CD4-positive, alpha-beta T cell treated with Interleukin-1 beta for 1 hour (primary cell): ENCODE results near the gene ERVFRD-1.
"Not testable (repeated sequence)": the region's sequence is repeated elsewhere in the genome, so short reads cannot be mapped to it uniquely, and the experiment has no call there.

ENCODE experiments used
- DNase-seq, 2 donors: peaks; one replicate each; pipeline ENCODE4 v3.0.0-alpha.2; 2020 to 2022

ERVFRD-1 gene

DNA sequence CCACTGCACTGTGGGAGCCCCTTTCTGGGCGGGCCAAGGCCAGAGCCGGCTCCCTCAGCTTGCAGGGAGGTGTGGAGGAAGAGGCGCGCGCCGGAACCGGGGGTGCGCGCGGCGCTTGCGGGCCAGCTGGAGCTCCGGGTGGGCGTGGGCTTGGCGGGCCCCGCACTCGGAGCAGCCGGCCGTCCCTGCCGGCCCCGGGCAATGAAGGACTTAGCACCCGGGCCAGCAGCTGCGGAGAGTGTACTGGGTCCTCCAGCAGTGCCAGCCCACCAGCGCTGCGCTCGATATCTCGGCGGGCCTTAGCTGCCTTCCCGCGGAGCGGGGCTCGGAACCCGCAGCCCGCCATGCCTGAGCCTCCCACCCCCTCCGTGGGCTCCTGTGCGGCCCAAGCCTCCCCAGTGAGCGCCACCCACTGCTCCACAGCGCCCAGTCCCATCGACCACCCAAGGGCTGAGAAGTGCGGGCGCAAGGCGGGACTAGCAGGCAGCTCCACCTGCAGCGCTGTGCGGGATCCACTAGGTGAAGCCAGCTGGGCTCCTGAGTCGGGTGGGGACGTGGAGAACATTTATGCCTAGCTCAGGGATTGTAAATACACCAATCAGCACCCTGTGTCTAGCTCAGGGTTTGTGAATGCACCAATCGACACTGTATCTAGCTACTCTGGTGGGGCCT, 24.2 kb downstream of the ERVFRD-1 start:
- not testable (repeated sequence) for DNase-seq

DNA sequence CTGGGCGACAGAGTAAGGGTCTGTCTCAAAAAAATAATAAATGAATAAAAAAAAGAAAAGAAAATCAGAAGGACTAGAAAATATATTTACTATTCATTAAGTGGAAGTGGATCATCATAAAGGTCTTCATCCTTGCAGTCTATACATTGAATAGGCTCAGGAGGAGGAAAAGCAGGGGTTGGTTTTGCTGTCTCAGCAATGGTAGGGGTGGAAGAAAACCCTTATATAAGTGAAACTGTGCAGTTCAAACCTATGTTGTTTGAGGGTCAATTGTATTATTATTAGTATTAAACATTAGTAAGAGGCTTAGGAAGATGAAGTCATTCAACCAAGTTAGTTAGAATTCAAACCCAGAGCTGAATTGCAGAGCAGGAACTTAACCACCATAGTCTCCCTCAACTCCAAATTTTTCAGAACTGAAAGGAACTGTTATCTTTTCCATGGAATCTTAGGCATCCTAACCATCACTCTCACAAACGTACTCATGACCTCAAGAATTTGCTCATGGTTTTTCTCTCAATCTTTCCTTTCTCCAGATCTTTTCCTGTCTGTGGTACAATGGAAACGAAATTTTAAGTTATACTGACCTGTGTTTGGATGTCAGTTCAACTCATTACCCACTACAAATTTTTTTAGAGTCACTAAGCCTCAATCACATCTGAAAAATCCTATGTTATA, 25.6 kb downstream of the ERVFRD-1 start:
- DNase-seq = no peak

DNA sequence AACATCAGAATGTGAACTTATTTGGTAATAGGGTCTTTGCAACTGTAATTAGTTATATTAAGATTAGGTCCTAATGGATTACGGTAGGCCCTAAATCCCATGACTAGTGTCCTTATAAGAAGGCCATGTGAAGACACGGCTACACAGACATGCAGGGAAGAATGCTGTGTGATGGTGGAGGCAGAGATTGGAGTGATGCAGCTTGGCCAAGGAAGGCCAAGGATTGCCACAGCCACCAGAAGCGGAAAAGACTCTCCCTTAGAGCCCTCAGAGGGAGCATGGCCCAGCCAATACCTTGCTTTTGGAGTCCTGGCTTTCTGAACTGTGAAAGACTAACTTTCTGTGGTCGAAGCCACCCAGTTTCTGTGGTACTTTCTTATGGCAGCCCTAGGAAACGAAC, 27.6 kb downstream of the ERVFRD-1 start:
- no peak for DNase-seq

DNA sequence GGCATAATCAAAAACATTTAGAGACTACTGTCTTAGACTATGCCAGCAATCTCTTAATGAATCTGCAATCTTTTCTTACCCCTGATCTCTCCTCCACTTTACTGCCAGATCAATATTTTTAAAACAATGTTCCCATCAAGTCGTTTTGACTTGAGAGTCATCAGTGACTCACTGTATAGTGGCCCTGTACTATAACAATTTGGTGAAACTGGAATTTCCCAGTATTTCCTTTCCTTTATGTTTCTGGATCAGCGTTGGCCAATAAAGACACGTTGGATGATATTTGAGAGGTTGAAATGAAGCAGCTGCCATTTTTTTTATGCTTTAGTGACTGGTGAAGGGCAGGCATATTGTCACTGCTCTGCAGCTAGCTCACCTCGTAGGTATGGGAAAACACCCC, 28.0 kb downstream of the ERVFRD-1 start:
- DNase-seq = no peak

DNA sequence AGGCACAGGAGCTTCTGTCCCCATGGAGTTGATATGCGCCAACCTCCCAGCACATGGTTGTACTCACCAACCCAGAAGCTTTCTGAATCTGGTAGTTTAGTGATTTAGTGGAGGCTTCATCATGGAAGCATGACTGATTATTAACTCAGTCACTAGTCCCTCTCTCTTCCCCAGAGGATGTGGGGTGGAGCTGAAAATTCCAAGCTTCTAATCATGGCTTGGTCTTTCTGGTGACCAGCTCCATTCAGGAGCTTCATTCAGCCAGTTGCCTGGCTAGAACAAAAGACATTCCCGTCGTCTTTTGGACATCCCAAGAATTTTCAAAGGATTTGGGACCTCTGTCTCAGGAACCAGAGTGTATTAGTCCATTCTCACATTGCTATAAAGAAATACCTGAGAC, 31.2 kb downstream of the ERVFRD-1 start:
- no peak for DNase-seq

DNA sequence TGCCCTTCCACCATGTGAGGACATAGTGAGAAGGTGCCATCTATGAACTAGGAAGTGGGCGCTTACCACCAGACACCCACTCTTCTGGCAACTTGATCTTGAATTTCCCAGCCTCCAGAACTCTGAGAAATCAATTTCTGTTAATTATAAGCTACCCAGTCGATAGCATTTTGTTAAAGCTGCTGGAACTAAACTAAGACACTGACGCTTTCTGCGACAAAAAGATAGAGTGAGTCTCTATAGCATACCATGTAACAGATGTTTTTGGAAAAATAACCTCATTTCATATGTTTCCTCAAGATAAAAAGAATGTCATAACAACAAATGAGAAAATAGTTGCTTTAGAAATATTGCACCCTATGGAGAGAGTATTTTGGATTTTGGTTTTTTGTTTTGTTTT, 33.3 kb downstream of the ERVFRD-1 start:
- no peak for DNase-seq

DNA sequence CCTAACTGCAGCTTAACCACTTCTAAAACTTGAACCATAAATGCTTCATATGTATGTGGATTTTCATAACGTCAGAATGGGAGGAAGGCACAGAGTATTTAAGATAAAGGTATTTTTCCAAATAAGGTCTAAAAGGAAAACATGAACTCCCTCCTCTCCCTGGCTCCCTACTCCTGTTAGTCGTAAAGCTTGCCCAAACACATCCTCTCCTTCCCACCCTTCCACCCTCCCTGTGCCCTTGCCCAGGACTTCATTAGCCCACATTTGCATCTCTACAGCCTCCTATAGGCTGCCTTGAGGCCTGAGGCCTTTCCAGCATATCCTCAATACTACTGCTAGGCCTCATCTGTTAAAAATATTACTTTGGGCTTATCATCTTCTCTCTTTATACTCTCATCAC, 35.0 kb downstream of the ERVFRD-1 start:
- no peak for DNase-seq

DNA sequence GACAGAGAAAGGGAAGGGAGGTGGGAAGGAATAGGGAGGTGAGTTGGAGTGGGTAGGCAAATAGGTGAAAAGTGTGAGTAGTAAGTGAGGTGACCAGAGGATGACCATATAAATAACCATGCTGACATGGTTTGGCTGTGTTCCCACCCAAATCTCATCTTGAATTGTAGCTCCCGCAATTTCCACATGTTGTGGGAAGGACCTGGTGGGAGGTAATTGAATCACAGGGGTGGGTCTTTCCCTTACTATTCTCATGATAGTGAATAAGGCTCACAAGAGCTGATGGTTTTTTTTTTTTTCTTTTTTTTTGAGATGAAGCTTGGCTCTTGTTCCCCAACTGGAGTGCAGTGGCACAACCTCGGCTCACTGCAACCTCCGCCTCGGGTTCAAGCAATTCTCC, 39.4 kb downstream of the ERVFRD-1 start:
- no peak for DNase-seq

DNA sequence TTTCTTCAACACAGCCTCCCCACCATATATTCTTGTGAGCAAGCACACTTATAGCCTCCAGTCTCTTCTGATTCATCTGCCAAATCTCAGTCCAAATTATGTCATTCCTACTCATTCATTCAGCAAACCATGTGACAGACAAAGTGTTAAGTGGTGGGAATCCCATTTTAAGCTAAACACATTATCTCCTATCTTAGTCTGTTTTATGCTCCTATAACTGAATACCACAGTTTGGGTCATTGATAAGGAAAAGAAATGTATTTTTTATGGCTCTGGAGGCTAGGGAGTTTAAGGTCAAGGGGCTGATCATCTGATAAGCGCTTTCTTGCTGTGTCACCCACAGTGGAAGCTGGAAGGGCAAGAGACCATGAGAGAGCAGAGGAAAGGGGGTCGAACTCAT, 41.8 kb downstream of the ERVFRD-1 start:
- no peak for DNase-seq

DNA sequence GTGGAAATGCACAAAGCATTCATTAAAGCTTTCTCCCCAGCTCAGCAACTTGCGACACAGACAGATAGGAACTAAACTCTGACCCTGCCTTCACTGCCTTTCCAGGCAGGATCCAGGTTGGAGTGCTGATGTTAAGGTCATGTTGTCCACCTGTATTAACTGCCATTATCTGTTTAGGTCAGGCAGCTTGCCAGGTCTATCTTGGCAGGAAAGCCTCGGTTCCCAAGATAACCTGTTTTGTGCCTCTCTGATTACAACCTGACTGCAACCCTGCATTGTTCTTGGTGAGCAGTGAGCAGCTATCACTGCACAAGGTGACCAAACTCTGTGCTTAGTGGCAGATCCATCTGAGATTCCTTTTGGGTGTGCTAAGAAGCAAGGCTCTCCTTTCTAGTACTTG, 44.2 kb downstream of the ERVFRD-1 start:
- no peak for DNase-seq

DNA sequence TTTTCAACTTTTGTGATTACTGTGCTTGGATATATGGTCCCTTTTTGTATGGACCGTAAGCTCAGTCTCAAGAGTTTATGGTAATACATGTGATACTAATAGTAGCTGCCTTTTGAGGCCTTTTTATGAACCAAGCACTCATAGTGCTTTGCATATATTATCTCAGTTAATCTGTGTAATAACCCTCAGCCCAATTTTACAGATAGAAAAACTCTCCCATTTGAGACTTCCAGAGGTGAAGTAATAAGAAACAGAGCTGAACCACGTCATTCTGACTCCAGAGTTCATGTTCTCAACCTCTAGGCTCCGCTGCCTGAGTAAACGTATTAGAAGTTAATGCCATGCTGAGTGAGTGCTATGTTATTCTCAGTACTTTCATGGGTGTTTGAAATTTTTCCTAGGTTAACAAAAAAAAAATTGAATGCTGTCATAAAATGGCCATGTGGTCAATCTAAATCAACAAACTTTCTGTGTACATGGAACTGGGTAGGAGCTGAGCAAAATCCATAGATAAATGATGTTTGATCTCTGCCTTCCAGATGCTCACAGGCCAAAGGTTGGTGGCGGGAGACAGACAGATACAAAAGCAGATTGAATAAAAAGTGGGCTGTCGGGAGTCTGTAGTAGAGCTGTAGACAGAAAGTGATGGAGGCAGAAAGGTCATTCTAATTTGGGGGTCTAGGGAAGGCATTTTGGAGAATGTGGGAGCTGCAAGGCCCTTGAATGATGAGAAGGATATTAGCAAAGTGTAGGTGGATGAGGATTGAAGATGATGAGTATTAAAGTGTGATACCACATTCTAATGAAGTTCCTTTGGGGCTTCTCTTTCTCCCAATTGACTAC, 44.8 kb downstream of the ERVFRD-1 start:
- no peak for DNase-seq

DNA sequence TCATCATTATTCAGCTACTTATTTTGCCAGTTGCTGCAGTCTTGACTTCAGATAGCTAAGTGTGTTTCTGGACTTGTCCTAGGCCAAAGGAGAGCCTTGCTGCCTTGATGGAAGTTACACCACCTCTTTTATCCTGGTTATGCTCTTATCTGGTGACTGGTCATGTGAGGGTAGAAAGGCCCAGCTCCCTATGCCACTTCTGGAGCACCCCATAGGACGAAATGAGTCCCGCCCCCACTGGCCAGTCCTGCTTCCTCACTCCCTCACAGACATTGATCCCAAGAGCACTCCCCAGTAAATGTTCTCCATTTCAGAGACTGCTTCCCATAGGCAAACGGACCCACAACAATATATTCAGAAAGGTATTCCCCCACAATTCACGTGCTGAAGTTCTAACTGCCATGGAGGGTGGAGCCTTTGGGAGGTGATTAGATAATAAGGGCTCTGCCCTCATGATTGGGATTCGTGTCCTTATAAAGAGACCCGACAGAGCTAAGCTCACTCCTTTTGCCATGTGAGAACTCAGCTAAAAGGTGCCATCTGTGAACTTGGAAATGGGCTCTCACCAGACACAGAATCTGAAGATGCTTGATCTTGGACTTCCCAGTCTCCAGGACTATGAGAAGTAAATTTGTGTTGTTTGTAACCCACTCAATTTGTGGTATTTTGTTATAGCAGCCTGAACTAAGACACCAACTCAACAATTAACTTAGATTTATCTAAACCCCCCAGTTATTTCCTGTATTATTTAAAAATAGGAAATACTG, 45.9 kb downstream of the ERVFRD-1 start:
- DNase-seq = no peak

DNA sequence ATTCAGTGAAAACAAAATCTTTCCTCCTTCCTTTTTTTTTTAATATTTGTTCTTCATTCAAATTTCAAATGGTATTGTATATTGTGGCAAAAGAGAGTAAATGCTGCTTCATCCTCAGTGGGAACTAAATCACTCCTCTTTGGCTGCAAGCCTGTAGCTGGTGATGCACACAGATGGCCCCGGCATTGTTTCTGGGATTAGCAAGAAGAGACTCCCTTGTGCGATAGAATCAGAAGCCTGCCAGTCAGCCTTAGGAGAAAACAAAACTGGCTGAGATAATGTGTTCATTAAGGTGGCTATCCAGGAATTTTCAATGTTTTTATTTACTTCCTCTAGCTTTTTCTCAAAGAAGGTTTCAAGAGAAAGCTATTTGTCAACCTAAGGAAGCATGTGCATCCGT, 46.7 kb downstream of the ERVFRD-1 start:
- no peak for DNase-seq

DNA sequence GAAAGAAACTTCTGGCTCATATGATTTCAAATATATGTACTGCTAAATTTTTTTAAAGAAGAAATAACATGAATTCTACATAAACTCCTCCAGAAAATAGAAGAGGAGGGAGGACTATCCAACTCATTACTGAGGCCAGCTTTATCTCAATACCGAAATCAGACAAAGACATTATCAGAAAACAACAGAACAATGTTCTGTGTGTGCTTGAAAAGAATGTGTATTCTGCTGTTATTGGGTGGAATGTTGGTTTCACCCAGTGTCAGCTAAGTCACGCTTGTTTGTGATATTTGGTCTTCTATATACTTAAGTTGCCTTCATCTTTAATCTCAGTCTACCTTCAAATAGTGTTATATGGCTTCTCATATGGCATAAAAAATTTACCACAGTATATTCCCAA, 48.8 kb downstream of the ERVFRD-1 start:
- DNase-seq = no peak

DNA sequence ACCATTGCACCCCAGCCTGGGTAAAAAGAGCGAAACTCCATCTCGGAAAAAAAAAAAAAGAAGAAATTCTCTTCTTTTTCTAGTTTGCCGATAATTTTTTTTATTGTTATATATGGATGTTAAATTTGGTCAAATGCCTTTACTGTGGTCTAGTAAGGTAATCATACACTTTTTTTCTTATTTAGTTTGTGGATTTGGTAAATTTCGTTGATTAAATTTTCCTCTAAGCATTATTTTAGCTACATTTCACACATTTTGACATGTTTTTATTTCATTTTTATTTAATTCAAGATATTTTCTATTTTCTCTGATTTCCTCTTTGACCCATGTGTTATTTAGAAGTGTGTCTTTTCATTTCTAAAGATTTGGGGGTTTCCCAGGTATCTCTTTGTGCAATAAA, 49.4 kb downstream of the ERVFRD-1 start:
- DNase-seq = no peak

DNA sequence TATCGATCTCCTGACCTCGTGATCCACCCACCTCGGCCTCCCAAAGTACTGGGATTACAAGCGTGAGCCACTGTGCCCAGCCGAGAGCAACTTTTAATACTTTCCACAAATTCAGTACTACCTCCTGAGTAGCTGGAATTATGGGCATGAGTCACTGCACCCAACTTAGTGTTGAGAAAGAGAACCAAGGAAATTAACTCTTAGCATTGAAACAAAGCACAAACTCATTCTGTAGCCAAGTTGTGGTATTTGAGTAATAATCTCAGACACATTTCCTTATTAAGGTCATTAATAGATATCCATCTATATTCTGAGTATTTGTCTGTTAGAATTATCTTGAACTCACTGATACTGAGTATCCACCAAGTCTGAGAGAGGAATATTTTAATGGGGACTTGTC, 53.1 kb downstream of the ERVFRD-1 start:
- no peak for DNase-seq

DNA sequence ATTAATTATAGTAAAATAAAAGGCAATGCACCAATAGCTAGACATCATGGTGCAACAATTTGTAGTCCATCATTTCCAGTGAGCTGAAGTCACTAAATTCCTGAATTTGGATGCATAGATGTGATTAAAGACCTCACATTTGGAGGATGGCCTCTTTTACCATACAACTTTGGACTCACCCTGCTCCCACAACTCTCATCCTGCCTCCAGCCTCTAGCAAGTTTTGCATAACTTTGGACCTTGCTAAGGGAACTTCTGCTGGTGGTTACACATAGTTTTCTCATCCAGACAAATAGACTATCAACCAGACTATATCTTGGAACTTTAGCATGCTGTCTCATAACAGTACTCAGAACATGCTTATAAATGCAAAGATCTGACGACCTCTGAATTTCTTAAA, 54.7 kb downstream of the ERVFRD-1 start:
- DNase-seq = no peak

DNA sequence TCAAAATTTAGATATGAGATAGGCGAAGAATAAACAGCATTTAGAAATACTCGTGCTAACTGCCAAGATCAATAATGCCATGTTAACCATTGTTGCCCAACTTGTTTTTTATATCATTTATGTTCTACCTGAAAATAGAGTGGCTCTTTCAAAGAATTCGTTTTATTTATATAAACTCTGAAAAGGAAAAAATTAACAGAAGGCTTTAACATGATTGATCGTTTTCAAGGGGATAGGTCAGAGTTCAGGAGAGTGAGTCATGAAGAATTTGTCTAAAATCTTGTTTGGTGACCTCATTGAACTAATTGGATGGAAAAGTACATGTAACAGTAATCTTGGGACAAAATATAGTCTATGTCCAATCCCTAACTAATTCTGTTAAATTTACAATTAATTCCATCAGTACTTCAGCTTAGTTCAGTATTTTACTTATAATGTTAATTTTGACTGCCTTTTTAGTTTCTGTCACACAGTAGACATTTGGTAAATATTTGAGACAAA, 56.3 kb downstream of the ERVFRD-1 start:
- DNase-seq = no peak

DNA sequence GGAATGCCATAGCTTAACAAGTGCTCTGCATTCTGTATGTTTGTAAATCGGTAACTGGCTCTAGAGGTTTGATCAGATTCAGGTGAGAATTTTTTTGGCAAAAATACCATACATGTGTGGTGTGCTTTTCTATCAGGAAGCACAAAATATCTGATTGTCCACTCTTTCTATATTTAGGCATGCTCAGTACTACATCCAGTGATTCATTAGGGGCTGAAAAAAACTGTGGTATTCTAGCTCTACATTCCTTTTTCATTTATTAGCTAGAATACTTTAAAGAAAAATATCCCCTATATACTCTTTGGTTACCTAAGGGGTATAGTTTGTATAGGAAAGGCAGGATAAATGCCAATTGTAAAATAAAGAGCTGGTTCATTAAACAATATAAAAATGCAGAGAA, 56.8 kb downstream of the ERVFRD-1 start:
- no peak for DNase-seq

DNA sequence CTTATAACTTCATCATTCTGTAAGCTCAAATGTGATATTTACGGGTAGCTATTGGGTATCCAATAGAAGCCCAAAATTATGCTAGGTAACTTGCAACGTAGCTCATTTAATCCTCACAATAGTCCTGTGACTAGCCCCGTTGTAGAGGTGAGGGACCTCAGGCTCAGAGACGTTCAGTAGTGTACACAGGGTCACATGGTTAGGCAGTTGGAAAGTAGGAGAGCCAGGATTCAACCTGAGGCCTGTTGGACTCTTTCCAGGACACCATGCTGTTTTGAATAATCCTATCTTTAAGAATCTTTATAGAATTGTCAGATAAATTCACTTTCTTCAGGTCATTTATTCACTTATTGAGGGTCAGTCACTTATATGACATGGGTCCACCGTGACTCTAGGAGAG, 58.2 kb downstream of the ERVFRD-1 start:
- DNase-seq = no peak
